HUES48 (cell line): ENCODE results near the gene RDH13.

Experiments
- H3K27ac ChIP-seq: one replicate; pipeline ENCODE4 v1.7.0; 2013; ENCODE audit warnings: low read depth, low read length, inconsistent platforms
- H3K27me3 ChIP-seq: 2 replicates; pipeline ENCODE4 v1.6.1; 2013; ENCODE audit warnings: mild to moderate bottlenecking, low read length; ENCODE audit not compliant: control insufficient read depth, insufficient read depth
- H3K36me3 ChIP-seq: 2 replicates; pipeline ENCODE4 v1.6.1; 2013; ENCODE audit warnings: low read length; ENCODE audit not compliant: control insufficient read depth, insufficient read depth
- H3K4me1 ChIP-seq: 2 replicates; pipeline ENCODE4 v1.6.1; 2013; ENCODE audit warnings: mild to moderate bottlenecking, low read length; ENCODE audit not compliant: control insufficient read depth, insufficient read depth
- H3K4me3 ChIP-seq: 2 replicates; pipeline ENCODE4 v1.5.1; 2013; ENCODE audit warnings: mild to moderate bottlenecking, low read depth, low read length
- H3K9ac ChIP-seq: 2 replicates; pipeline ENCODE4 v1.6.1; 2013; ENCODE audit warnings: mild to moderate bottlenecking, low read depth, low read length, moderate library complexity
- H3K9me3 ChIP-seq: 2 replicates; pipeline ENCODE4 v1.6.1; 2013; ENCODE audit warnings: low read length; ENCODE audit not compliant: control insufficient read depth, insufficient read depth

Gene RDH13

GRCh38 chr19:55053735-55054134, 9.2 kb downstream of the RDH13 start:
- Histone ChIP-seq H3K27ac (no peak overlapping the region), H3K36me3 (peaks cover 73% of the 10 kb centered on the region), H3K4me3 (no peak overlapping the region), H3K4me1 (no peaks in the 10 kb centered on the region), H3K27me3 (no peaks in the 10 kb centered on the region), H3K9ac (no peak overlapping the region), H3K9me3 (no peaks in the 10 kb centered on the region)

- Histone ChIP-seq H3K36me3 (peaks cover 76% of the 10 kb centered on the region), H3K27me3 (no peaks in the 10 kb centered on the region), H3K4me3 (no peak overlapping the region), H3K4me1 (no peaks in the 10 kb centered on the region), H3K9me3 (no peaks in the 10 kb centered on the region), H3K27ac (no peak overlapping the region), H3K9ac (no peak overlapping the region)
Measured at GRCh38 chr19:55050749-55051532, 12.0 kb downstream of the RDH13 start.

GRCh38 chr19:55048446-55048845, 14.5 kb downstream of the RDH13 start:
- no peaks in the 10 kb centered on the region for H3K27me3 ChIP-seq
- no peaks in the 10 kb centered on the region for H3K9me3 ChIP-seq
- H3K4me1 ChIP-seq = no peaks in the 10 kb centered on the region
- peaks cover 71% of the 10 kb centered on the region for H3K36me3 ChIP-seq
- H3K4me3 ChIP-seq = no peak overlapping the region
- H3K9ac ChIP-seq = no peak overlapping the region
- H3K27ac ChIP-seq = no peak overlapping the region

- H3K36me3 ChIP-seq = peaks cover 71% of the 10 kb centered on the region
- no peak overlapping the region for H3K27ac ChIP-seq
- H3K9me3 ChIP-seq = no peaks in the 10 kb centered on the region
- H3K4me1 ChIP-seq = no peaks in the 10 kb centered on the region
- H3K9ac ChIP-seq = no peak overlapping the region
- no peaks in the 10 kb centered on the region for H3K27me3 ChIP-seq
- H3K4me3 ChIP-seq = no peak overlapping the region
Measured at GRCh38 chr19:55047951-55048350, 15.0 kb downstream of the RDH13 start.

GRCh38 chr19:55046975-55047622, 15.8 kb downstream of the RDH13 start:
- Histone ChIP-seq H3K36me3 (peaks cover 75% of the 10 kb centered on the region), H3K4me1 (no peaks in the 10 kb centered on the region), H3K4me3 (no peak overlapping the region), H3K9ac (no peak overlapping the region), H3K9me3 (no peaks in the 10 kb centered on the region), H3K27ac (no peak overlapping the region), H3K27me3 (no peaks in the 10 kb centered on the region)

GRCh38 chr19:55044771-55045716, 17.9 kb downstream of the RDH13 start:
- Histone ChIP-seq H3K4me3 (no peak overlapping the region), H3K9me3 (no peaks in the 10 kb centered on the region), H3K27me3 (no peaks in the 10 kb centered on the region), H3K9ac (no peak overlapping the region), H3K4me1 (no peaks in the 10 kb centered on the region), H3K36me3 (peaks cover 69% of the 10 kb centered on the region), H3K27ac (no peak overlapping the region)

- no peaks in the 10 kb centered on the region for H3K4me1 ChIP-seq
- no peaks in the 10 kb centered on the region for H3K27me3 ChIP-seq
- no peak overlapping the region for H3K27ac ChIP-seq
- no peak overlapping the region for H3K9ac ChIP-seq
- no peak overlapping the region for H3K4me3 ChIP-seq
- H3K36me3 ChIP-seq = peaks cover 64% of the 10 kb centered on the region
- no peaks in the 10 kb centered on the region for H3K9me3 ChIP-seq
Measured at GRCh38 chr19:55044286-55044685, 18.7 kb downstream of the RDH13 start.

- no peaks in the 10 kb centered on the region for H3K9me3 ChIP-seq
- no peaks in the 10 kb centered on the region for H3K27me3 ChIP-seq
- no peak overlapping the region for H3K4me3 ChIP-seq
- H3K4me1 ChIP-seq = no peaks in the 10 kb centered on the region
- no peak overlapping the region for H3K9ac ChIP-seq
- H3K27ac ChIP-seq = no peak overlapping the region
- H3K36me3 ChIP-seq = peaks cover 48% of the 10 kb centered on the region
Measured at GRCh38 chr19:55042688-55043087, 20.3 kb downstream of the RDH13 start.

- no peaks in the 10 kb centered on the region for H3K4me1 ChIP-seq
- peaks cover 45% of the 10 kb centered on the region for H3K36me3 ChIP-seq
- H3K9ac ChIP-seq = no peak overlapping the region
- no peak overlapping the region for H3K4me3 ChIP-seq
- no peaks in the 10 kb centered on the region for H3K27me3 ChIP-seq
- no peak overlapping the region for H3K27ac ChIP-seq
- no peaks in the 10 kb centered on the region for H3K9me3 ChIP-seq
Measured at GRCh38 chr19:55042344-55042678, 20.6 kb downstream of the RDH13 start.

GRCh38 chr19:55041627-55042343, 21.2 kb downstream of the RDH13 start:
- Histone ChIP-seq H3K4me3 (no peak overlapping the region), H3K9ac (no peak overlapping the region), H3K27me3 (no peaks in the 10 kb centered on the region), H3K9me3 (no peaks in the 10 kb centered on the region), H3K4me1 (no peaks in the 10 kb centered on the region), H3K27ac (no peak overlapping the region), H3K36me3 (peaks cover 39% of the 10 kb centered on the region)
